NCI-H2196 treated with DMSO at 0.1 percent for 48 hours (cell line): ENCODE results near the gene ZFAND5.

Source experiments
- DNase-seq: peaks from one replicate; lab custom pipeline; 2025; ENCODE audit not compliant: unreplicated experiment; lab: John Stamatoyannopoulos, UW

ZFAND5 gene

GRCh38 chr9:72364679-72365524, at the start of gene ZFAND5:
Gene ZFAND5, minus strand, starts transcription at chr9:72365208. Its CDS starts 4,430 bp downstream, at chr9:72360778.
- DNase-seq: peak; percentile 97

GRCh38 chr9:72412483-72413040, 47.6 kb upstream of the ZFAND5 start:
- DNase-seq: no peak

GRCh38 chr9:72410214-72410613, 45.2 kb upstream of the ZFAND5 start:
- no peak for DNase-seq

- DNase-seq: no peak
These were observed 42.1 kb upstream of the ZFAND5 start for GRCh38 chr9:72407114-72407513.

GRCh38 chr9:72402744-72403143, 37.7 kb upstream of the ZFAND5 start:
- no peak for DNase-seq

GRCh38 chr9:72401396-72401795, 36.4 kb upstream of the ZFAND5 start:
- no peak for DNase-seq

- DNase-seq: no peak
These were observed 35.9 kb upstream of the ZFAND5 start for GRCh38 chr9:72400866-72401265.

- no peak for DNase-seq
These were observed 34.4 kb upstream of the ZFAND5 start for GRCh38 chr9:72399391-72399790.

GRCh38 chr9:72396247-72397091, 31.5 kb upstream of the ZFAND5 start:
- peak; percentile 1 for DNase-seq

- no peak for DNase-seq
These were observed 29.1 kb upstream of the ZFAND5 start for GRCh38 chr9:72394066-72394465.

GRCh38 chr9:72390907-72391306, 25.9 kb upstream of the ZFAND5 start:
- no peak for DNase-seq

- no peak for DNase-seq
These were observed 21.2 kb upstream of the ZFAND5 start for GRCh38 chr9:72386186-72386585.

GRCh38 chr9:72384710-72385485, 19.9 kb upstream of the ZFAND5 start:
- no peak for DNase-seq

- DNase-seq: no peak
These were observed 19.1 kb upstream of the ZFAND5 start for GRCh38 chr9:72383978-72384709.

- no peak for DNase-seq
These were observed 17.4 kb upstream of the ZFAND5 start for GRCh38 chr9:72382405-72382804.

GRCh38 chr9:72377041-72377440, 12.0 kb upstream of the ZFAND5 start:
- no peak for DNase-seq

GRCh38 chr9:72371151-72371550, 6.1 kb upstream of the ZFAND5 start:
- DNase-seq: no peak

- DNase-seq: peak; percentile 64
These were observed 683 bp upstream of the ZFAND5 start for GRCh38 chr9:72365525-72366256.

- DNase-seq: peak; percentile 4
These were observed 915 bp downstream of the ZFAND5 start for GRCh38 chr9:72363908-72364678.
